ENCODE data around the gene RNASEH2A. TPM values are rescaled to one million over a fixed set of nuclear protein-coding genes. Genes with fewer than 3 reads are reported as not detected.

The RNASEH2A gene
- total RNA-seq, 1 donor from 2014 or later, result 10.5 TPM

- Mint-ChIP-seq H3K27me3 (ENCODE audit: low read depth, unreplicated experiment) (no peaks in the 10 kb centered on the region), H3K4me1 (ENCODE audit: low read depth, unreplicated experiment) (no peaks in the 10 kb centered on the region), H3K9me3 (ENCODE audit: unreplicated experiment) (no peaks in the 10 kb centered on the region), H3K36me3 (ENCODE audit: low read depth, unreplicated experiment) (peaks cover 4% of the 10 kb centered on the region), H3K27ac (ENCODE audit: unreplicated experiment) (no peak overlapping the region), H3K4me3 (ENCODE audit: unreplicated experiment) (no peak overlapping the region)
- no peak for FAIRE-seq
- Histone ChIP-seq H3K27me3 (ENCODE audit: insufficient read depth, low read length) (peaks cover under 1% of the 10 kb centered on the region), H2AFZ (ENCODE audit: low read depth, low read length) (no peak overlapping the region), H3K4me2 (ENCODE audit: low read length) (no peak overlapping the region), H3K4me1 (ENCODE audit: insufficient read depth, low read length) (no peaks in the 10 kb centered on the region), H3K9me3 (ENCODE audit: insufficient read depth, low read depth, low read length) (no peaks in the 10 kb centered on the region), H3K36me3 (ENCODE audit: insufficient read depth, low read length) (no peaks in the 10 kb centered on the region), H3K79me2 (ENCODE audit: insufficient read depth, low read length) (no peaks in the 10 kb centered on the region), H3K4me3 (ENCODE audit: insufficient read depth, low read depth, low read length) (no peak overlapping the region), H3K9ac (ENCODE audit: low read length) (no peak overlapping the region), H3K27ac (ENCODE audit: low read depth, low read length) (no peak overlapping the region), H4K20me1 (ENCODE audit: insufficient read depth, low read length) (no peaks in the 10 kb centered on the region)
- no peak for DNase-seq (ENCODE audit: low read depth)
- no peak for TF ChIP-seq EZH2 (IDR thresholded peaks at IDR 0.05; ENCODE audit: insufficient read depth, low read length)
- TF ChIP-seq CTCF (IDR thresholded peaks at IDR 0.05; ENCODE audit: insufficient read depth, low read depth, low read length), result no peak
These were observed 51.9 kb downstream of the RNASEH2A start for GRCh38 chr19:12858041-12858928.

- no peaks in the 10 kb centered on the region for H3K9me3 Mint-ChIP-seq (ENCODE audit: unreplicated experiment)
- Histone ChIP-seq H3K36me3 (ENCODE audit: insufficient read depth, low read length) (no peaks in the 10 kb centered on the region), H3K4me2 (ENCODE audit: low read length) (no peak overlapping the region), H3K4me3 (ENCODE audit: insufficient read depth, low read depth, low read length) (no peak overlapping the region), H3K27ac (ENCODE audit: low read depth, low read length) (no peak overlapping the region), H3K79me2 (ENCODE audit: insufficient read depth, low read length) (no peaks in the 10 kb centered on the region), H3K4me1 (ENCODE audit: insufficient read depth, low read length) (no peaks in the 10 kb centered on the region), H3K27me3 (ENCODE audit: insufficient read depth, low read length) (peaks cover 4% of the 10 kb centered on the region), H4K20me1 (ENCODE audit: insufficient read depth, low read length) (no peaks in the 10 kb centered on the region), H3K9me3 (ENCODE audit: insufficient read depth, low read depth, low read length) (no peaks in the 10 kb centered on the region), H3K9ac (ENCODE audit: low read length) (no peak overlapping the region), H2AFZ (ENCODE audit: low read depth, low read length) (no peak overlapping the region)
- FAIRE-seq (no peak), DNase-seq (ENCODE audit: low read depth) (no peak)
- no peak overlapping the region for H3K4me3 Mint-ChIP-seq (ENCODE audit: unreplicated experiment)
- H3K27me3 Mint-ChIP-seq (ENCODE audit: low read depth, unreplicated experiment), result peaks cover 2% of the 10 kb centered on the region
- TF ChIP-seq EZH2 (IDR thresholded peaks at IDR 0.05; ENCODE audit: insufficient read depth, low read length) (no peak), CTCF (IDR thresholded peaks at IDR 0.05; ENCODE audit: insufficient read depth, low read depth, low read length) (no peak)
- H3K27ac Mint-ChIP-seq (ENCODE audit: unreplicated experiment), result no peak overlapping the region
- no peaks in the 10 kb centered on the region for H3K4me1 Mint-ChIP-seq (ENCODE audit: low read depth, unreplicated experiment)
- H3K36me3 Mint-ChIP-seq (ENCODE audit: low read depth, unreplicated experiment), result peaks cover 1% of the 10 kb centered on the region
These were observed 53.2 kb downstream of the RNASEH2A start for GRCh38 chr19:12859546-12859945.

Small RNAs within 50 kb of the gene (microRNA-seq; reads per million reads assigned to microRNA genes)
- gene MIR5684 (not detected), gene MIR6794 (not detected)

Other genes with a start within 250 kb of the RNASEH2A start
- 8.2 and 12.5 TPM in 2 replicates for gene ZNF490, start 195.8 kb upstream of the RNASEH2A start, total RNA-seq
- 23.2 and 29.6 TPM in 2 replicates for gene ZNF791, start 195.7 kb upstream of the RNASEH2A start, total RNA-seq
- 105 and 129 TPM in 2 replicates for gene MAN2B1, start 139.8 kb upstream of the RNASEH2A start, total RNA-seq
- gene WDR83, start 139.8 kb upstream of the RNASEH2A start, total RNA-seq, result 10.0 and 13.3 TPM in 2 replicates
- gene DHPS, start 124.7 kb upstream of the RNASEH2A start, total RNA-seq, result 43.4 and 47.6 TPM in 2 replicates
- not detected in 2 replicates for gene GNG14, start 118.6 kb upstream of the RNASEH2A start, total RNA-seq
- 9.9 and 11.6 TPM in 2 replicates for gene FBXW9, start 110.0 kb upstream of the RNASEH2A start, total RNA-seq
- 69.8 and 76.3 TPM in 2 replicates for gene TNPO2, start 82.7 kb upstream of the RNASEH2A start, total RNA-seq
- gene TRIR, start 71.9 kb upstream of the RNASEH2A start, total RNA-seq, result 172 and 178 TPM in 2 replicates
- gene GET3, start 69.1 kb upstream of the RNASEH2A start, total RNA-seq, result 63.0 and 66.8 TPM in 2 replicates
- not detected in 2 replicates for gene BEST2, start 54.8 kb upstream of the RNASEH2A start, total RNA-seq
- gene HOOK2, start 31.0 kb upstream of the RNASEH2A start, total RNA-seq, result 21.7 and 25.9 TPM in 2 replicates
- gene JUNB, start 15.1 kb upstream of the RNASEH2A start, total RNA-seq, result 101 and 126 TPM in 2 replicates
- gene PRDX2, start 4.8 kb upstream of the RNASEH2A start, total RNA-seq, result 145 and 166 TPM in 2 replicates
- 3.6 and 4.5 TPM in 2 replicates for gene THSD8, start 4.5 kb upstream of the RNASEH2A start, total RNA-seq
- gene RTBDN, start 28.0 kb downstream of the RNASEH2A start, total RNA-seq, result not detected in 2 replicates
- 5.4 and 6.3 TPM in 2 replicates for gene MAST1, start 31.9 kb downstream of the RNASEH2A start, total RNA-seq
- gene DNASE2, start 74.9 kb downstream of the RNASEH2A start, total RNA-seq, result 33.1 and 37.8 TPM in 2 replicates
- 0.17 TPM in 1 of 2 replicates, not detected in the other for gene KLF1, start 80.6 kb downstream of the RNASEH2A start, total RNA-seq
- gene GCDH, start 84.6 kb downstream of the RNASEH2A start, total RNA-seq, result 15.5 and 17.5 TPM in 2 replicates
- 0.50 TPM in 1 of 2 replicates, not detected in the other for gene SYCE2, start 112.7 kb downstream of the RNASEH2A start, total RNA-seq
- gene FARSA, start 127.1 kb downstream of the RNASEH2A start, total RNA-seq, result 76.7 and 80.4 TPM in 2 replicates
- gene CALR, start 132.0 kb downstream of the RNASEH2A start, total RNA-seq, result 2,193 and 2,309 TPM in 2 replicates
- gene RAD23A, start 139.3 kb downstream of the RNASEH2A start, total RNA-seq, result 40.6 and 48.5 TPM in 2 replicates
- gene GADD45GIP1, start 150.6 kb downstream of the RNASEH2A start, total RNA-seq, result 34.0 and 35.5 TPM in 2 replicates
- gene DAND5, start 163.0 kb downstream of the RNASEH2A start, total RNA-seq, result 0.14 TPM in 1 of 2 replicates, not detected in the other
- 8.4 and 9.6 TPM in 2 replicates for gene NFIX, start 188.9 kb downstream of the RNASEH2A start, total RNA-seq

All from astrocyte (in vitro differentiated cells and primary cell).